Measurements from ENCODE around the gene KRTAP6-2.

GRCh38 chr21:30592140-30592539 lies 6.6 kb downstream of the KRTAP6-2 start, which contains the start of gene KRTAP6-3:
- TF ChIP-seq POLR2A (IDR thresholded peaks at IDR 0.05), result no peak
- no peak for TF ChIP-seq CTCF (IDR thresholded peaks at IDR 0.05)
- no peak for TF ChIP-seq EP300 (IDR thresholded peaks at IDR 0.05; ENCODE audit: low read depth)
